Stimulated activated CD8-positive, alpha-beta memory T cell treated with anti-CD3 and anti-CD28 coated beads, Interleukin-4, amount 100 ng/mL, for 4 hours (primary cell): ENCODE results near the gene SHTN1.

Source experiments
- DNase-seq, 2 donors: peaks; one replicate each; pipeline ENCODE4 v3.0.0-alpha.2; 2020; ENCODE audit warnings: low read depth in 2 of 2, low spot score in 1 of 2

Gene SHTN1

GRCh38 chr10:116918583-116918982 lies 86.4 kb downstream of the SHTN1 start:
- DNase-seq, result no peak

GRCh38 chr10:116917481-116917880 lies 87.5 kb downstream of the SHTN1 start:
- no peak for DNase-seq

GRCh38 chr10:116915340-116915739 lies 89.6 kb downstream of the SHTN1 start:
- DNase-seq, result no peak

GRCh38 chr10:116913695-116914094 lies 91.3 kb downstream of the SHTN1 start:
- DNase-seq, result no peak

GRCh38 chr10:116912162-116912561 lies 92.8 kb downstream of the SHTN1 start:
- DNase-seq, result no peak

- no peak for DNase-seq
These were observed 94.1 kb downstream of the SHTN1 start for GRCh38 chr10:116910910-116911309.

GRCh38 chr10:116909307-116909706 lies 95.7 kb downstream of the SHTN1 start:
- no peak for DNase-seq

- no peak for DNase-seq
These were observed 97.6 kb downstream of the SHTN1 start for GRCh38 chr10:116907245-116907987.

GRCh38 chr10:116905845-116906210 lies 99.2 kb downstream of the SHTN1 start:
- no peak for DNase-seq

GRCh38 chr10:116899626-116900025 lies 105.4 kb downstream of the SHTN1 start:
- DNase-seq, result no peak

- no peak for DNase-seq
These were observed 111.3 kb downstream of the SHTN1 start for GRCh38 chr10:116893686-116894037.

- DNase-seq, result no peak
These were observed 111.9 kb downstream of the SHTN1 start for GRCh38 chr10:116892907-116893685.

GRCh38 chr10:116891208-116891607 lies 113.8 kb downstream of the SHTN1 start:
- DNase-seq, result no peak

GRCh38 chr10:116889066-116889465 lies 115.9 kb downstream of the SHTN1 start:
- DNase-seq, result no peak

- no peak for DNase-seq
These were observed 116.5 kb downstream of the SHTN1 start for GRCh38 chr10:116888380-116889055.

GRCh38 chr10:116886772-116887171 lies 118.2 kb downstream of the SHTN1 start:
- DNase-seq, result no peak

- no peak for DNase-seq
These were observed 122.3 kb downstream of the SHTN1 start for GRCh38 chr10:116882639-116883038.

GRCh38 chr10:116880716-116881482 lies 124.1 kb downstream of the SHTN1 start:
- no peak for DNase-seq

- DNase-seq, result no peak
These were observed 125.2 kb downstream of the SHTN1 start for GRCh38 chr10:116879817-116880216.

GRCh38 chr10:116878123-116878522 lies 126.9 kb downstream of the SHTN1 start:
- no peak for DNase-seq

- no peak for DNase-seq
These were observed 127.6 kb downstream of the SHTN1 start for GRCh38 chr10:116877391-116877790.
